Measurements from ENCODE around the gene LPAR1.

The LPAR1 gene

GRCh38 chr9:110916403-110916802 is 121.9 kb downstream of the LPAR1 start:
- no peak for DNase-seq

GRCh38 chr9:110912419-110913291 is 125.6 kb downstream of the LPAR1 start:
- DNase-seq: no peak

GRCh38 chr9:110911659-110912418 is 126.4 kb downstream of the LPAR1 start:
- DNase-seq: no peak

- DNase-seq: no peak
These were observed 129.4 kb downstream of the LPAR1 start for GRCh38 chr9:110908894-110909293.

GRCh38 chr9:110900917-110901316 is 137.4 kb downstream of the LPAR1 start:
- no peak for DNase-seq

- DNase-seq: no peak
These were observed 137.8 kb downstream of the LPAR1 start for GRCh38 chr9:110900456-110900855.

GRCh38 chr9:110898866-110899265 is 139.4 kb downstream of the LPAR1 start:
- no peak for DNase-seq

GRCh38 chr9:110898358-110898757 is 139.9 kb downstream of the LPAR1 start:
- no peak for DNase-seq

GRCh38 chr9:110897943-110898342 is 140.3 kb downstream of the LPAR1 start:
- no peak for DNase-seq

GRCh38 chr9:110895147-110895905 is 142.9 kb downstream of the LPAR1 start:
- DNase-seq: no peak

- DNase-seq: no peak
These were observed 143.5 kb downstream of the LPAR1 start for GRCh38 chr9:110894731-110895130.

GRCh38 chr9:110892689-110893088 is 145.6 kb downstream of the LPAR1 start:
- DNase-seq: no peak

GRCh38 chr9:110891760-110892159 is 146.5 kb downstream of the LPAR1 start:
- no peak for DNase-seq

GRCh38 chr9:110890416-110890815 is 147.9 kb downstream of the LPAR1 start:
- DNase-seq: no peak

GRCh38 chr9:110887276-110887675 is 151.0 kb downstream of the LPAR1 start:
- no peak for DNase-seq

- no peak for DNase-seq
These were observed 151.4 kb downstream of the LPAR1 start for GRCh38 chr9:110886832-110887231.

GRCh38 chr9:110880189-110880588 is 158.1 kb downstream of the LPAR1 start:
- DNase-seq: no peak

- no peak for DNase-seq
These were observed 160.9 kb downstream of the LPAR1 start for GRCh38 chr9:110877374-110877773.

- no peak for DNase-seq
These were observed 161.3 kb downstream of the LPAR1 start for GRCh38 chr9:110876929-110877328.

GRCh38 chr9:110874963-110875674 is 163.2 kb downstream of the LPAR1 start:
- DNase-seq: peak; percentile 21 to 48

GRCh38 chr9:110872920-110873319 is 165.3 kb downstream of the LPAR1 start:
- DNase-seq: no peak

GRCh38 chr9:110871736-110872135 is 166.5 kb downstream of the LPAR1 start:
- no peak for DNase-seq

- DNase-seq: peak in 1 of 2 donors; percentile 63
These were observed 168.3 kb downstream of the LPAR1 start for GRCh38 chr9:110869931-110870330.

Data from bone marrow (tissue), 2 donors.